Measurements from ENCODE around the gene LRRC8C.

GRCh38 chr1:89584781-89585180 is 48.1 kb upstream of the LRRC8C start:
- TF ChIP-seq EZH2phosphoT487 (IDR thresholded peaks at IDR 0.05) (no peak), CTCF (IDR thresholded peaks at IDR 0.05) (no peak), EZH2 (IDR thresholded peaks at IDR 0.05) (no peak)
